HepG2 (cell line): Measurements from ENCODE around the gene GNAS. TPM values are rescaled to one million over a fixed set of nuclear protein-coding genes. Genes with fewer than 3 reads are reported as not detected.
A peak's percentile ranks its signal among the peaks of the same experiment; 100 is the strongest.

Source experiments
- ATAC-seq: fragments of 200-7000 bp; cut with Tn5 transposase; 3 replicates; pipeline ENCODE4 v1.9.1; 2020; ENCODE audit warnings: mild to moderate bottlenecking, moderate library complexity
- BruUV-seq: library from RNA; stranded (reverse); fragments of 400-500 nt; replicated peaks from 2 replicates; lab custom pipeline; 2021; lab: Mats Ljungman, UMichigan
- CTCF ChIA-PET: fragments of 300-600 bp; formaldehyde crosslinking; extraction: SDS; loops from one replicate; lab custom pipeline; 2021; ENCODE audit warnings: low total read pairs, inconsistent platforms, low intra/inter-chr PET ratio; lab: Yijun Ruan, JAX
- POLR2A ChIA-PET: fragments of 350-600 bp; sonication (Branson Sonifier 250); formaldehyde crosslinking; loops from one replicate; lab custom pipeline; 2020; ENCODE audit warnings: antibody characterized with exemption, inconsistent platforms; lab: Yijun Ruan, JAX
- DNase-seq: peaks from one replicate; pipeline ENCODE4 v3.0.0-alpha.2; 2015; ENCODE audit warnings: low spot score
- FAIRE-seq: peaks from 3 replicates; lab custom pipeline; 2011; peaks lifted over from hg19 to GRCh38; lab: Jason Lieb, UNC
- H2AFZ ChIP-seq: one replicate; pipeline ENCODE4 v1.6.1; 2011; ENCODE audit warnings: low read length, inconsistent platforms
- H3K27ac ChIP-seq: fragments of 300-600 bp; 3 replicates; pipeline ENCODE4 v1.8.0; 2011; ENCODE audit warnings: mixed run types, mild to moderate bottlenecking, mixed read lengths, low read length, inconsistent platforms; ENCODE audit not compliant: insufficient read depth; ENCODE audit errors: extremely low read length
- H3K27me3 ChIP-seq, 2 experiments: fragments of 200-600 bp in 1 of 2; 2 replicates in 1 of 2; 3 replicates in 1 of 2; pipeline versions ENCODE4 v1.6.0 to v1.8.0; 2011; ENCODE audit warnings: low read length in 2 of 2, mild to moderate bottlenecking in 2 of 2, moderate library complexity in 2 of 2, inconsistent platforms in 1 of 2; ENCODE audit not compliant: insufficient read depth in 2 of 2, control insufficient read depth in 1 of 2
- H3K36me3 ChIP-seq, 2 experiments: fragments of 200-600 bp in 1 of 2; replicated peaks in 1 of 2; 2 replicates in 1 of 2; 3 replicates in 1 of 2; pipeline versions ENCODE4 v1.5.1 to v1.8.0; 2011; ENCODE audit warnings: low read length in 2 of 2, inconsistent platforms in 1 of 2; ENCODE audit not compliant: insufficient read depth in 2 of 2, control insufficient read depth in 1 of 2
- H3K4me1 ChIP-seq: 2 replicates; pipeline ENCODE4 v1.5.1; 2012; ENCODE audit warnings: low read length, inconsistent platforms; ENCODE audit not compliant: insufficient read depth
- H3K4me2 ChIP-seq: 2 replicates; pipeline ENCODE4 v1.6.0; 2011; ENCODE audit warnings: low read depth, low read length, inconsistent platforms
- H3K4me3 ChIP-seq, 3 experiments: fragments of 200-600 bp in 1 of 3; sonication (generic), shearing (Covaris generic) in 1 of 3; replicated peaks in 1 of 3; 2 replicates each; pipeline ENCODE4 v1.5.1; 2011 to 2016; ENCODE audit warnings: low read length in 3 of 3, inconsistent platforms in 2 of 3, low read depth in 2 of 3, mild to moderate bottlenecking in 2 of 3, control low read depth in 1 of 3, mixed read lengths in 1 of 3; ENCODE audit not compliant: insufficient read depth in 1 of 3
- H3K79me2 ChIP-seq: one replicate; pipeline ENCODE4 v1.6.1; 2011; ENCODE audit warnings: low read length, inconsistent platforms; ENCODE audit not compliant: insufficient read depth
- H3K9ac ChIP-seq: 2 replicates; pipeline ENCODE4 v1.6.0; 2011; ENCODE audit warnings: mild to moderate bottlenecking, low read depth, low read length, inconsistent platforms; ENCODE audit not compliant: insufficient read depth
- H3K9me3 ChIP-seq: 2 replicates; pipeline ENCODE4 v1.5.1; 2012; ENCODE audit warnings: mild to moderate bottlenecking, low read length
- H4K20me1 ChIP-seq: 2 replicates; pipeline ENCODE4 v1.6.0; 2011; ENCODE audit warnings: inconsistent platforms, mild to moderate bottlenecking, low read length, moderate library complexity; ENCODE audit not compliant: insufficient read depth
- ARNTL ChIP-seq: sonication (generic); formaldehyde crosslinking; IDR thresholded peaks from 2 replicates; pipeline ENCODE4 v1.4.0; 2020; ENCODE audit warnings: mild to moderate bottlenecking, missing genetic modification reagents
- GATAD2A ChIP-seq: IDR thresholded peaks from 2 replicates; pipeline ENCODE4 v1.6.1; 2016
- GTF2F1 ChIP-seq: fragments of 150-350 bp; IDR thresholded peaks from 2 replicates; pipeline ENCODE4 v1.6.1; 2014; ENCODE audit warnings: low read length
- HNF4G ChIP-seq, 2 experiments: sonication (generic) in 1 of 2; formaldehyde crosslinking in 1 of 2; IDR thresholded peaks; 2 replicates each; pipeline versions ENCODE4 v1.4.0 to v1.6.1; 2011 to 2020; ENCODE audit warnings: borderline replicate concordance in 2 of 2, low read depth in 2 of 2, mild to moderate bottlenecking in 2 of 2, low read length in 1 of 2, missing genetic modification reagents in 1 of 2, moderate library complexity in 1 of 2
- KDM5B ChIP-seq: sonication (generic); formaldehyde crosslinking; IDR thresholded peaks from 2 replicates; pipeline ENCODE4 v1.4.0; 2020; ENCODE audit warnings: missing genetic modification reagents, mild to moderate bottlenecking, borderline replicate concordance
- MEIS1 ChIP-seq: sonication (generic); formaldehyde crosslinking; IDR thresholded peaks from 2 replicates; pipeline ENCODE4 v1.9.0; 2021; ENCODE audit warnings: mild to moderate bottlenecking, missing genetic modification reagents, moderate library complexity, borderline replicate concordance
- PCBP2 ChIP-seq: fragments of 200-400 bp; formaldehyde crosslinking; optimal IDR thresholded peaks from 2 replicates; pipeline ENCODE3; 2018; ENCODE audit warnings: low read length, low read depth; ENCODE audit not compliant: poor library complexity, severe bottlenecking
- RARA ChIP-seq: IDR thresholded peaks from 2 replicates; pipeline ENCODE4 v1.6.1; 2016; ENCODE audit warnings: missing genetic modification reagents, missing compliant biosample characterization
- SMARCC2 ChIP-seq: fragments of 450-650 bp; IDR thresholded peaks from 2 replicates; pipeline ENCODE4 v1.6.1; 2017; ENCODE audit warnings: antibody characterized with exemption, mild to moderate bottlenecking
- ZBTB21 ChIP-seq: sonication (generic); formaldehyde crosslinking; IDR thresholded peaks from 2 replicates; pipeline ENCODE4 v1.4.0; 2020; ENCODE audit warnings: missing genetic modification reagents
- ZFP1 ChIP-seq: IDR thresholded peaks from 2 replicates; pipeline ENCODE4 v1.6.1; 2016
- ZNF253 ChIP-seq: sonication (generic); formaldehyde crosslinking; IDR thresholded peaks from 2 replicates; pipeline ENCODE4 v1.8.0; 2022; ENCODE audit warnings: mild to moderate bottlenecking, missing genetic modification reagents, borderline replicate concordance
- ZSCAN25 ChIP-seq: sonication (generic); formaldehyde crosslinking; IDR thresholded peaks from 2 replicates; pipeline ENCODE4 v1.8.0; 2022; ENCODE audit warnings: mild to moderate bottlenecking, missing genetic modification reagents
- WGBS: methylation state at CpG from one replicate; pipeline ENCODE4 v1.1.6; 2017; ENCODE audit warnings: low lambda C conversion rate; 5-methylcytosine and 5-hydroxymethylcytosine counted together
- in situ Hi-C: cut with HindIII; loops from 2 replicates; pipeline ENCODE4 v1.10.0; 2017; ENCODE audit warnings: low pct_unique_long_range_greater_than_20kb; ENCODE audit not compliant: extremely low pct_ligation_motif_present
- intact Hi-C: fragments of 100-400 bp; cut with micrococcal nuclease; formaldehyde crosslinking; loops from one replicate; pipeline ENCODE4 v1.10.0; 2022; ENCODE audit not compliant: unreplicated experiment
- polyA plus RNA-seq, 8 experiments: library from polyadenylated mRNA; depleted of rRNA in 3 of 8; stranded (reverse) in 7 of 8; unstranded in 1 of 8; fragments of >200 nt; fragmentation: Illumina TruSeq in 4 of 8; extraction: Trizol in 4 of 8; gene quantifications; 2 replicates each; pipeline versions ENCODE4 v1.2.1 to v1.2.3, GENCODE V29; 2011 to 2016; ENCODE audit warnings: low read depth in 4 of 8, missing spikeins in 1 of 8, mixed read lengths in 1 of 8; ENCODE audit not compliant: insufficient read depth in 1 of 8
- total RNA-seq, 5 experiments: library from RNA; depleted of rRNA; stranded (reverse); fragments of >200 nt; fragmentation: Illumina TruSeq; extraction: Trizol; gene quantifications; 2 replicates each; pipeline ENCODE4 v1.2.3, GENCODE V29; 2016; ENCODE audit warnings: low read depth in 1 of 5
- TF ChIP-seq, protein P1 (sequence below): sonication (generic); formaldehyde crosslinking; IDR thresholded peaks from 2 replicates; pipeline ENCODE4 v1.4.0; 2020; ENCODE audit warnings: missing genetic modification reagents

The GNAS gene
- total and polyA plus RNA-seq, 2 of the 13 experiments (the other 11 are each of a cell fraction or from before 2014, with no cell fraction given): 407 to 1,008 TPM

DNA sequence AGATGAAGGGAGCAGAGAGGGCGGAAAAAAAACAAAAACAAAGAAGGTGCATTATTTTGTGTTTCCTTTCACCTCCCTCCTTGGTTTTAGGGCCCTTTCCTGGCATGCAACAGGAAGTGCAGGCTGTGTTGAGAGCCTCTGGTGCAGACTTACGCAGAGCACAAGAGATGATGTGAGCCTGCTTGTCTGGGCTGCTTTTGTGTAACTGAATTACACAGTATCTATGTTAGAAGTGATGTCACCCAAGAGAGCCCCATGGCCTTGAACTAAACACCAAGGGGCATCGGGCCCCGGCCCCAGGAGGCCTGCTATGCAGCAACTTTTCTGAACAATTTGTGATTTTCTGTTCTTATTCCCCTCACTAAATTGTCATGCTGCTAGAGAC is 25.5 kb downstream of the GNAS start:
- no peak overlapping the region for H3K27ac ChIP-seq
- WGBS: 20% methylated on average over 4 of the region's 4 CpGs
- TF ChIP-seq GATAD2A (CRISPR knock-in tag): no peak
- TF ChIP-seq ZFP1 (CRISPR knock-in tag): no peak
- no peak for TF ChIP-seq HNF4G (IDR thresholded peaks at IDR 0.05; ENCODE audit: borderline replicate concordance, low read depth, low read length)
- no peak for TF ChIP-seq HNF4G (CRISPR knock-in tag; IDR thresholded peaks at IDR 0.05; ENCODE audit: borderline replicate concordance, low read depth)
- TF ChIP-seq ARNTL (CRISPR knock-in tag): no peak
- no peak for TF ChIP-seq SMARCC2
- TF ChIP-seq ZBTB21 (CRISPR knock-in tag): peak; percentile 67
- TF ChIP-seq KDM5B: no peak
- 0 out of 2 replicates have a peak, but pooled peaks have one; percentile 23 for TF ChIP-seq RARA
- TF ChIP-seq, protein P1, sequence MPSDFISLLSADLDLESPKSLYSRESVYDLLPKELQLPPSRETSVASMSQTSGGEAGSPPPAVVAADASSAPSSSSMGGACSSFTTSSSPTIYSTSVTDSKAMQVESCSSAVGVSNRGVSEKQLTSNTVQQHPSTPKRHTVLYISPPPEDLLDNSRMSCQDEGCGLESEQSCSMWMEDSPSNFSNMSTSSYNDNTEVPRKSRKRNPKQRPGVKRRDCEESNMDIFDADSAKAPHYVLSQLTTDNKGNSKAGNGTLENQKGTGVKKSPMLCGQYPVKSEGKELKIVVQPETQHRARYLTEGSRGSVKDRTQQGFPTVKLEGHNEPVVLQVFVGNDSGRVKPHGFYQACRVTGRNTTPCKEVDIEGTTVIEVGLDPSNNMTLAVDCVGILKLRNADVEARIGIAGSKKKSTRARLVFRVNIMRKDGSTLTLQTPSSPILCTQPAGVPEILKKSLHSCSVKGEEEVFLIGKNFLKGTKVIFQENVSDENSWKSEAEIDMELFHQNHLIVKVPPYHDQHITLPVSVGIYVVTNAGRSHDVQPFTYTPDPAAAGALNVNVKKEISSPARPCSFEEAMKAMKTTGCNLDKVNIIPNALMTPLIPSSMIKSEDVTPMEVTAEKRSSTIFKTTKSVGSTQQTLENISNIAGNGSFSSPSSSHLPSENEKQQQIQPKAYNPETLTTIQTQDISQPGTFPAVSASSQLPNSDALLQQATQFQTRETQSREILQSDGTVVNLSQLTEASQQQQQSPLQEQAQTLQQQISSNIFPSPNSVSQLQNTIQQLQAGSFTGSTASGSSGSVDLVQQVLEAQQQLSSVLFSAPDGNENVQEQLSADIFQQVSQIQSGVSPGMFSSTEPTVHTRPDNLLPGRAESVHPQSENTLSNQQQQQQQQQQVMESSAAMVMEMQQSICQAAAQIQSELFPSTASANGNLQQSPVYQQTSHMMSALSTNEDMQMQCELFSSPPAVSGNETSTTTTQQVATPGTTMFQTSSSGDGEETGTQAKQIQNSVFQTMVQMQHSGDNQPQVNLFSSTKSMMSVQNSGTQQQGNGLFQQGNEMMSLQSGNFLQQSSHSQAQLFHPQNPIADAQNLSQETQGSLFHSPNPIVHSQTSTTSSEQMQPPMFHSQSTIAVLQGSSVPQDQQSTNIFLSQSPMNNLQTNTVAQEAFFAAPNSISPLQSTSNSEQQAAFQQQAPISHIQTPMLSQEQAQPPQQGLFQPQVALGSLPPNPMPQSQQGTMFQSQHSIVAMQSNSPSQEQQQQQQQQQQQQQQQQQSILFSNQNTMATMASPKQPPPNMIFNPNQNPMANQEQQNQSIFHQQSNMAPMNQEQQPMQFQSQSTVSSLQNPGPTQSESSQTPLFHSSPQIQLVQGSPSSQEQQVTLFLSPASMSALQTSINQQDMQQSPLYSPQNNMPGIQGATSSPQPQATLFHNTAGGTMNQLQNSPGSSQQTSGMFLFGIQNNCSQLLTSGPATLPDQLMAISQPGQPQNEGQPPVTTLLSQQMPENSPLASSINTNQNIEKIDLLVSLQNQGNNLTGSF (CRISPR knock-in tag): no peak
- TF ChIP-seq GTF2F1: no peak
- no peak for TF ChIP-seq ZNF253 (CRISPR knock-in tag)
- TF ChIP-seq ZSCAN25 (CRISPR knock-in tag): no peak
- no peak for TF ChIP-seq MEIS1 (CRISPR knock-in tag)
- no peak for TF ChIP-seq PCBP2
- H3K9ac ChIP-seq: no peak overlapping the region
- no peak overlapping the region for H3K4me2 ChIP-seq
- no peaks in the 10 kb centered on the region for H3K79me2 ChIP-seq
- no TSS peak for BruUV-seq
- DNase-seq (no peak), ATAC-seq (peak; percentile 61), FAIRE-seq (no peak)
- in situ Hi-C loops (no loop called here), intact Hi-C loops (no loop called here)
- H3K36me3 ChIP-seq: no peaks in the 10 kb centered on the region
- no peak overlapping the region for H2AFZ ChIP-seq
- ChIA-PET POLR2A (no interaction called here), CTCF (no interaction called here)
- peaks cover 0 to 28% of the 10 kb centered on the region in 2 experiments; a peak in 2 of 5 replicates for H3K27me3 ChIP-seq
- H4K20me1 ChIP-seq: no peaks in the 10 kb centered on the region
- H3K4me1 ChIP-seq: peaks cover 22% of the 10 kb centered on the region
- H3K4me3 ChIP-seq: no peak overlapping the region
- H3K9me3 ChIP-seq: no peaks in the 10 kb centered on the region
